HG03432 (cell line): Measurements from ENCODE around the gene TP63.
"Not testable (repeated sequence)": the region's sequence is repeated elsewhere in the genome, so short reads cannot be mapped to it uniquely, and the experiment has no call there.

Experiments used
- ATAC-seq: cut with Tn5 transposase; IDR thresholded peaks from one replicate; pipeline ENCODE4 v1.9.1; 2021; ENCODE audit warnings: mild to moderate bottlenecking, moderate library complexity; ENCODE audit not compliant: unreplicated experiment

TP63 gene

DNA sequence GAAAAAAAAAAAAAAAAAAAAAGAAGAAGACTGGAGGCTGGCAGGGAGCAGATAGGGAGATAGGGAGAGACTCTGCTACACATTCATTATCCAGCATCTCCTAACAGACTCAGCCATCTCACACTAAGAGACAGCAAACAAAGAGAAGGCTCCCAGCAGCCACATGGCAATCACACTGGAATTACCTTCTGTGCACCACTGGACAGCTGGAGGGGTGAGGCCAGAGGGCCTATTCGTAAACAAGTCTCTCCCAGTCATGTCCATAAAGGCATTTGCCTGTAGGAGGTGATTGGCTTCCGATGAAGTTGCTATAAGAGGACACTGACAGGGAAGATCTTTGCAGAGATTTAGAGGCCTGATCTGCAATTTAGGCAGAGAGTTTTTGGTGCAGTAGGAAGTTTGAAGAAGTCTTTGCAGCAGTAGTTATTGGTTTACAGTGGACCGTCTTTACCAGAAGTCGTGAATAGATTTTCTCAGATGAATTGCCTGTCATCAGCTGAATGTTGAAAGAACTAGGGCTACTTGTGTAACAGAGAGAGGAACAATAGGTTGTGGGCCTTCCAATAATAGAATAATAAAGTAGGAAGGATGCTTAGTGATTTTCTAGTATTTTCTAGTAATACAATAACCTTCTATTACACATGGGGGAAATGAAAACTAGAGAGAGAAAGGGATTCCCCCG lies 89.7 kb downstream of the TP63 start:
- ATAC-seq: no peak

DNA sequence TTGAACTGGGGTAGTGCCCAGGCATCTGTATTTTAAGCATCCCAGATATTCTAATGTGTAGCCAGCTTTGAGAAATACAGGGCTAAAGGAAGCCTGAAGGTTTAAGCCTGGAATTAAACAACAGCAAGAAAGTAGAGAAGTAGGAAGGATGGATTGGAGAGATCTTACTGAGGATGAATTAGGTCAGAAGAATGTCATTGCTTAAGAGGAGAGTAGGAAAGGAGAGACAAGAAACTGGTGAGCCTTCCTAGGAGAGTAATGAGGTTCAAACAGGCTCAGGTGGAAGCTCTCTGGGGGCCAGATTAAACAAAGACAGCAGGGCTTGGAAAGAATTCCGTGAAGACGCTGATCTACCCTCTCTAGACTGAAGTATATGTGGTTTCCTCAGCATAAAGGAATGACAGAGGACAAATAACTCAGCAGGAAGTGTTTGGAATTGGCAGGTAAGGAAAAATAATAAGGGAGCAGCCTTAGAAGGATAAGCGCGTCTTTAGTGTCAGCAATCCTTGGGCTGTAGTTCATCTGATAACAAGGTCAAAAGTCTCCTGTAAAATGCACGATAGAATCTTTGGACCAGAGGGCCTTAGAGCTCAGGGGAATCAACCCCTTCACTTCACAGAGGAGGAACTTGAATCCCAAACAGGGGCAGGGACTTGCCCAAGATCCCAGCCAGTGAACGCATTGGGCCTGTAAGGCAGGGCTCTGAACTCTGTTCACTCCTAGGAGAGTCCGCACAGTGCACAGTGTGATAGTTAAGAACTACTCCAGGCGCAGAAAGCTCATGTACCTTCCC lies 90.9 kb downstream of the TP63 start:
- no peak for ATAC-seq

DNA sequence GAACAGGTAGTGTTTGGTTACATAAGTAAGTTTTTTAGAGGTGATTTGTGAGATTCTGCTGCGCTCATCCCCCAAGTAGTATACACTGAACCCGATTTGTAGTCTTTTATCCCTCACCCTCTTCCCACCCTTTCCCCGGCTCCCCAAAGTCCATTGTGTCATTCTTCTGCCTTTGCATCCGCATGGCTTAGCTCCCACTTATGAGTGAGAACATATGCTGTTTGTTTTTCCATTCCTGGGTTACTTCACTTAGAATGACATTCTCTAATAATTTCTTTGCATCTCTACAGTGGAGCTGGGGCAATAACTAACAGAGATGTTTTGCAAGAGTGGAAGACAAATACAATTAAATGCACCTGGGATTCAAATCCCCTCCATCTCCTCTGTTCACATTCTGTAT lies 93.2 kb downstream of the TP63 start:
- ATAC-seq: no peak

DNA sequence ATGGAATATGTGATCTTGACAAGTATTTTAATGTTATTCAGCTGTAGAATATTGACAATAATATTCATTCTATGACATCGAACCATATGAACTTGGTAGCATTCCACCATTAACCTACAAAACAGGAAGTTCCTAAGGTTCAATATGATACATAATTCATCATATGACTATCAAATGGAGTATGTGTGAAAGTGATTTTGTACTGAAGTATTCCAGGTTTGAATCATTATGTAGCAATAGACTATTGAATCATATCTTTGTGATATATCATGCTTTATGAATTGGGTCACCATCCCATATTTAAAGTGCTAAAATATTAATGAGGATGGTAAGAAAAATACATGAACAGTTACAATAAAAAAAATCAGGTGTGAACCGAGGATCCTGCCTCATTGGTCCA lies 95.1 kb downstream of the TP63 start:
- ATAC-seq: no peak

DNA sequence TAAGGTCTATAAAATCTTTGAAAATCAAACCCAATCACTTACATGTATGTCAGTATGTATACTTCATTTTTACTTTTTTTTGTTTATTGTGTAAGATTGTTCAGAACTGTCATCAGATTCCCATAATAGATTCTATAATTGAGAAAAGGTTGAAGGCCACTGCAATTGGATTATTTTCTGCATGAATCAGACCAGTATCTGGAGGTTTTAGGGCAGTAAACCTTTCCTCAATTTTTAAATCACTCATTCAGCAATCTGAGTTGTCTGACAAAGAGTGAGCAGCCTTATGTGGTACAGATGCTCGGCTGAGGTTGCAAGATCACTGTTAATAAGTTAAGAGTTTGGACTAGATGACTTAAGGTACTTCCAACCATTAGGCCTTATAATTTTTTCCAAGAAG lies 96.0 kb downstream of the TP63 start:
- no peak for ATAC-seq

DNA sequence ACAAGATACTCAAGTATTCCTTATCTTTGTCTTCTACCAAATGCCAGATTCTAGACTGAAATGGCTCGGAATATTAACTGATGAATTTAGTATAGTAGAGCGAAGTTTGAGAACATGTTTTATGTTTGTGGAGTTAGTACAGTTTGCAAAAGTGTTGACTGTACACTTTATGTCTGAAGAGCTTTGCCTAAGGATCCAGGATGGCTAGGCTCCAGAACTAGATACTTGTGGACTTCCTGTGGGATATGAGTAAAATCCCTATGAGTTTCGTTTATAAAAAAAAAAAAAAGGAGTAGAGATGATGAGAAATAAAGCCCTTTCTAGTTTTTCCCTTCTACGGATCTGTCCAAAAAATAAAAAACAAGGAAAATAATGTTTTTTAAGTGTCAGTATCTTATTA lies 96.7 kb downstream of the TP63 start:
- no peak for ATAC-seq

DNA sequence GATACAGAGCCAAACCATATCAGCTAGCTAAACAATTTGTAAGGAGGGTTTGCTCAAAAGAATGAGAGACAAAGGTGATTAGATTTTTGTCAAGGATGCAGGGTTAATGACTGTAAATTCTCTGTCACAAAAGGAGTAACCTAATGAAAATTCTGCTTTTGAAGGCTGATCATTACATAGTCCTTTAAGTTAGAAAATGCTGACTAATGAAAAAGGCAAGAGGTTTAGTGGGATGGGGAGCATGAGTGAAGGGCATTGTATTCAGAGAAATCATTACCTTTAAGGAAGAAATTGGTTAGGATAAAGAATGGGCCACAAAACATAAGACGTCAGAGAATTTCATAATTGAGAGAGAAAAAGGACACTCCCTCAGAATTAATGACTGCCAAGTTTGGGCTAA lies 97.7 kb downstream of the TP63 start:
- ATAC-seq: no peak

DNA sequence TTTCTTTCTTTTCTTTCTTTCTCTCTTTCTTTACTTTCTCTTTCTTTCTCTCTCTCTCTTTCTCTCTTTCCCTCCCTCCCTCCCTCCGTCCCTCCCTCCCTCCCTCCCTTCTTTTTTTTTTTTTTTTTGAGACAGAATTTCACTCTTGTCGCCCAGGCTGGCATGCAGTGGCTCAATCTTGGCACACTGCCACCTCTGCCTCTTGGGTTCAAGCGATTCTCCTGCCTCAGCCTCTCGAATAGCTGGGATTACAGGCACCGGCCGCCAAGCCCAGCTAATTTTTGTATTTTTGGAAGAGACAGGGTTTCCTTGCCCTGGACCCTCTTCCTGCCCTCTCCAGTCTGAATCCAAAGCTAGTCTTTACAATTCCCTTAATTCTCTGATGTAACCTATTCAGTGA lies 102.9 kb downstream of the TP63 start:
- ATAC-seq: no peak

DNA sequence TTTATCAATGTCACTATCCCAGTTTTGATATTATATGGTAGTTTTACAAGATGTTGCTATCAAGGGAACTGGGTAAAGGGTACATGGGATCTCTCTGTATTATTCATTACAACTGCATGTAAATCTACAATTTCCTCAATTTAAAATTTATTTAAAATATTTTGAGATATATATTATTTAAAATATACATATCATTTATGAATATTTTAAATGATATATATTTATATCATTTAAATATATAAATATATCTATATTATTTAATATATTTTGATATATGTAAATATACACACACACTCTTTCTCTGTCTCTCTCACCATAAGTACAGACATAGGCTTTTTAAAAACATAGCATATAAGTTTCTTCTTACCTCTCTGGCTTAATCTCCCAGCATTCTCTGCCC lies 104.7 kb downstream of the TP63 start:
- no peak for ATAC-seq

DNA sequence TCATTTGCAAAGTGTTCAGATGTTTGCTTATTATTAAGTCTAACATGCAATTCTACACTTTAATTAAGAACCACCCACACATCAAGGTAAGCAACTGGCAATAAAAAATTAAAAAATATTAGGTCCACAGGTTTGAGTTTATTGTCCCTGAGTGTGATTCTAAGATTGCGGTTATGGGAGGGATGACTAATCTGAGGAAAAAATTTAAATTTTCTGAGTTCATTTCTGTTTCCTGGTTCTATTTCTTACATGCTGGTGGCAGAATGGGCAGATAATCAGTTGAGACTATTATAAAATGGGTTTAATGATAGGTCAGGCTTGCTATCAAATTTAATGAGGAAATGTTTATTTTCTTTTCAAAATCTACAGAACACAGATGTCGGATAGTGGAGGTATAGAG lies 105.9 kb downstream of the TP63 start:
- no peak for ATAC-seq

DNA sequence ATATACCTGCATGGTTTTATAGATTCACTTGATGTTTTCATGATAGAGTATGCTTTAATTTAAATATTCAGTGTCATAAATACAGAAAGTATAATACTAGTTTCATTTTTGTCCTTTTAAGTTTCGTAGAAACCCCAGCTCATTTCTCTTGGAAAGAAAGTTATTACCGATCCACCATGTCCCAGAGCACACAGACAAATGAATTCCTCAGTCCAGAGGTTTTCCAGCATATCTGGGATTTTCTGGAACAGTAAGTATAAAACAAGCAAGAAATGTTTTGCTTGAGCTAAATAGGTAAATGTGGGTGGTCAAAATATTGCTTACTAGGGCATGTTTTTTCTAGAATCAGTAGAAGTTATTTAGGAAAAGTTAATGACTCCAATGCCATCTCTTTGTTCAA lies 106.4 kb downstream of the TP63 start:
- ATAC-seq: no peak

DNA sequence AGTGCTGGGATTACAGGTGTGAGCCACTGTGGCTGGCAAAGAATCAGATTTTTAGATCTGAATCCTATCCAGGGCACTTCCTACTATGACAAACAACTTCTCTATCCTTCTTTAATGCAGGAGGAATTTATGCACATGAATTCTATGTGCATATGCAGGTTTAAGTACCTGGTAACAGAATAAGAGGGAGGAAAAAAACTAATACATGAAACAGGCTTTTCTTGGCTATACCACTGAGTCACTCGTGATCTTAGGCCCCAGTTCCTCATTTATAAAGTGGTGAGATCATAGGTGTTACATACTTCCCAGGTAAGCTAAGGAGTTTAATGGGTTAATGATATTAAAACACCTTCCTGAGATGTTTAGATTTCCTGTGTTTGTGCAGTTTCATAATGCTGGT lies 108.2 kb downstream of the TP63 start:
- ATAC-seq: no peak

DNA sequence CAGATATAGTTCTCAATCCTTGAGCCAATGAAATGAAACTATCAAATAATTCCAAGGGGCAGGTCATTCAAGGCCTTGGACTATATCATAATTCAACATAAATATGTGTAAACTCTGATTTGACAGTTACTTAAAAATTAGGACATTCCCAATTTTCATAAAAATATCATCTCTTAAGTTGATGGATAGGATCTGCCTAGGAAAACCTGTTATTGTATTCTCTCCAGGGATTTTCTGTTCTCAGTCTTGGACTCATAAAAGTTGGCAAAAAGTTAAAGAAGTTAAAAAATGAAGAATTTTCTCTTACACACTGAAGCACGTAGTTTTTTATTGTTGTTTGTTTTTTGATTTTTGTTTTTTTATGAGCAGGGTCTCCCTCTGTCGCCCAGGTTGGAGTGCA lies 109.0 kb downstream of the TP63 start:
- no peak for ATAC-seq

DNA sequence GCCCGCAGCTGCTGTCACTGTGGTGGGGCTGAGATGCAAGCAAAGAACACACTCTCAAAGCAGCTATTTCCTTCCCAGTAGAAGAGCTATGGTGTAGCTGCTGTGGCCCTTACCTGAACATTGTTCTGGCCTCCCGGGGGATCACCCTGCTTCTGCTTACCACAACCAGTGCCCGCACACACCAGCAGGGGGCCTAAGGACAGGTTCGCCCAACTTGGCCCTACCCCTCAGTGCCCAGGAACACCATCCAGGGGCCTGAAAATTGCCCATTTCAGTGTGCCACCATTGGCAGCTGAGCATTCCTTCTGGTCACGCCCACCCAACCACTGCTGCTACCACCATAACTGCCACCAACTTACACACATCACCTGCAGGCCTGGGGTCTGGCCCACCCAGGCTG lies 113.0 kb downstream of the TP63 start:
- ATAC-seq: no peak

DNA sequence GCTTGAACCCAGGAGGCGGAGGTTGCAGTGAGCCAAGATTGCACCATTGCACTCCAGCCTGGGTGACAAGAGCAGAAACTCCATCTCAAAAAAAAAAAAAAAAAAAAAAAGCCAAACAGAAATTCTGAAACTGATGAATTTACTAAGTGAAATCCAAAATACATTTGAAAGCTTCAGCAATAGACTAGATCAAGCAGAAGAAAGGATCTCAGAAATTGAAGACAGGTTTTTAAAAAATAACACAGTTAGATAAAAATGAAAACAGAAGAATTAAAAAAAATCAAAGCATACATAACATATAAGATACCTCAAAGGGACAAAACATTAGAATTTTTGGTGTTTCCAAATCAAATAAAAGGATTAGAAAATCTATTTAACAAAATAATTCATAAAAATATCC lies 114.4 kb downstream of the TP63 start:
- ATAC-seq: no peak

DNA sequence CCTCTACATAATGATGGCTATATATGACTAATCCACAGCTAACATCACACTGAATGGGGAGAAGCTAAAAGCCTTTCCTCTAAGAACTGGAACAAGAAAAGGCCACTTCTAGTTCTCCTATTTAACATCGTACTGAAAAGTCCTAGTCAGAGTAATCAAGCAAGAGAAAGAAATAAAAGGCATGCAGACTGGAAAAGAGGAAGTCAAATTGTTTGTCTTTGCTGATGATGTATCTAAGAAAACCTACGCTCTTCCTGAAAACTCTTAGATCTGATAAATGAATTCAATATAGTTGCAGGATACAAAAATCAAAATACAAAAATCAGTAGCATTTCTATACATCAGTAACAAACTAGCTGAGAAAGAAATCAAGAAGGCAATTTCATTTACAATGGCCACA lies 116.9 kb downstream of the TP63 start:
- no peak for ATAC-seq

DNA sequence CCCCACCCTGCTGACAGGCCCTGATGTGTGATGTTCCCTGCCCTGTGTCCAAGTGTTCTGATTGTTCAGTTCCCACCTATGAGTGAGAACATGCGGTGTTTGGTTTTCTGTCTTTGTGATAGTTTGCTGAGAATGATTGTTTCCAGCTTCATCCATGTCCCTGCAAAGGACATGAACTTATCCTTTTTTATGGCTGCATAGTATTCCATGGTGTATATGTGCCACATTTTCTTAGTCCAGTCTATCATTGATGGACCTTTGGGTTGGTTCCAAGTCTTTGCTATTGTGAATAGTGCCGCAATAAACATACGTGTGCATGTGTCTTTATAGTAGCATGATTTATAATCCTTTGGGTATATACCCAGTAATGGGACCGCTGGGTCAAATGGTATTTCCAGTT lies 119.8 kb downstream of the TP63 start:
- ATAC-seq: not testable (repeated sequence)

DNA sequence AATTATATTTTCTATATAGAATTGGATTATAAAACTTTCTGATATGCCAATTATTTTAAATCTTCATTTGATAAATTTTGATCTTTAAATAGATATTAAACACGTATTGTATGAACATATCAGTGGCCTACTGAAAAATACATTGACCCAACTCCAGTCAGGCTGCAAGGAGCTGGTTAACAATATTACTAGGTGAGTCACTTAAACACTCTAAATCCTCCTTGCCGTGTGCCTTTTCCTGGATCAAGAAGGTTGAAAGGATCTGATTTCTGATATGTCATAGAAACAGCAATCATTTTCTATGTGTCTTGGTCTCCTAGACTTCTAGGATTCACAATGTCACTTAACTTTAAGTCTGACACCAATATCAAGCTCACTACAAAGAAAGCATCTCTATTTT lies 123.2 kb downstream of the TP63 start:
- no peak for ATAC-seq

DNA sequence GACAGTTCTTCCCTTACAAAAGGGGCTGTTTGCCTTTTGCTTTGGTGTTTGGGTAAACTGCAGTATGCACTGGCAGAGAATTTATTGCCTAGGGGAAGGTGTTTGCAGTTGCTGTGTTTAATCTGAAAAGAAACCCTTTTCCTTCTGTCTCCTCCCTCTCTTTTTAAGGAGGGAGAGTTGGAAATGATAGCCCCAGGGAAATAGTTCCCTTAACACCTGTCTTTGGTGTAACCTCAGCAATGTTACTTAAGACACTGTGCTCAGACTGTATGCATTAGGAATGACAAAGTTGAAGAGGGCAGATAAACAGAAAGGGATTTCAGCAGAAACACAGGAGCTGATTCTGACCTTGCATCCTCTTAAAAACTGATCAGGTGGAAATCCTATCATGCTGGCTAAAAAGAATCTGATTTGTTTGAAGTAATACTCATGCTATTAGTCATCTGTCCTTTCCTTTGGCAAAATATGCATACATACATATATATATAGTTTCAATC lies 125.4 kb downstream of the TP63 start:
- no peak for ATAC-seq

DNA sequence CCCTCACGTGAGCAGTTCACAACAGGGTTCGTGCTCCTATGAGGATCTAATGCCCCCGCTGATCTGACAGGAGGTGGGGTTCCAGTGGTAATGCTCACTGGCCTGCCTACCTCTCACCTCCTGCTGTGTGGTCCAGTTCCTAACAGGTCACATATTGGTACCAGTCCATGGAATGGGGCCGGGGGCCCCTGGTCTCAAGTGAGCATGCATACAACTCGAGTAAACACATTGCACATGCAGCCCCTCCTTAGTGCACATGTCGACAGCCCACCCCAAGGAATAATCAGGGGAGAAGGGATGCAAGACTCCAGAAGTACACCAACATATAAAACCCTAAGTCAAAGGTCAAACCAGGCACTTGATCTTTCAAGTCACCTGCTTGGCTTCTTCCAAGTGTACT lies 127.0 kb downstream of the TP63 start:
- ATAC-seq: no peak

DNA sequence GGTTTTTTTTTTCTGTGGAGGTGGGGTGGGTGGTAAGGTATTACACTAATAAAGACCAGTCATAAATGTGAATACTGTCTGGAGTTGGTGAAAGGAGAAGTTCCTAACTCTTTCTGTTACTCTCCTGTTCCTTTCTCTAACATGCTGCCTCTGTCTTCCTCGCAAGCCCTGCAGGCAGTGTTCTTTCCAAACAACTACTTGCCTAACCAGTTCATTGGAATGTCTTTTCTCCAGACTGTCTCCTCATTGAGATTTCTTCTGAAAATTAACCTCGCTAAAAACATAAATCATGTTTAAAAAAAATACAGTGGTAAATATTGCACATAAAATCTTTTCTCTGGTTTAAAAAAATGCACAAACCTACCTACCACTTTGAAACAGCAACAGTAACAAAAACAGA lies 135.2 kb downstream of the TP63 start:
- no peak for ATAC-seq

DNA sequence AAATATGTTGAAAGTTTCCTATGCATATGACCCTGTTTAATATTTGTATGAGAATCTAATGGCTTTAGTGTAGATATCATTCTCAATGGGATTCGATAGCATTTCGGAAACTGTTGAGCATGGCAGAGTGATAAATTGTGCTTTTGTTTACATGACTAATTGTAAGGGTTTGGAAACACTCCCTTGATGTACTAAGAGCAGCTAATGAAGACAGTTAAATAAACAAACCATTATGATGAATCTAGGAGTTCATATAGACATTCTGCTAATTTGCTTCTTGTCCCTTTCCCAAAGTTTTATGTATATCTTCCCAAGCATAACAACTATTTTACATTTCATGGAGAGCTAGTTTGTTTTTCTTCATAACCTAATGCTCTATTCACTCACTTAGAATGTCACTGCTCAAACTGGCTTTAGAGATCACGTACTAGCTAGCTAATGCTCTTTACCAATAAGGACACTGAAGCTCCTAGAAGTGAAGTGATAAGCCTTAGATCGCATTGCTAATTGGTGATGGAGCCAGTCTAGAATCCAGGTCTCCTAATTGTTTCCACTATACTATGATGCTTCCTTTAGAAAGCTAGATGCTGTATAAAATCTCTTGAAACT lies 140.8 kb downstream of the TP63 start:
- ATAC-seq: no peak
